Neural progenitor cell (in vitro differentiated cells): ENCODE results near the gene CELSR3. TPM values are rescaled to one million over a fixed set of nuclear protein-coding genes. Genes with fewer than 3 reads are reported as not detected.

Experiments used
- DNase-seq: peaks from one replicate; pipeline ENCODE4 v3.0.0-alpha.2; 2016; ENCODE audit warnings: low spot score
- H2AFZ ChIP-seq: fragments of 200-600 bp; sonication (generic); replicated peaks from 2 replicates; pipeline ENCODE4 v1.6.1; 2016; ENCODE audit warnings: antibody characterized with exemption
- H3F3A ChIP-seq: fragments of 200-600 bp; sonication (generic); 2 replicates; pipeline ENCODE4 v1.6.1; 2016; ENCODE audit warnings: antibody characterized with exemption, low read depth
- H3K27ac ChIP-seq: fragments of 200-600 bp; sonication (generic); 2 replicates; pipeline ENCODE4 v1.5.1; 2016; ENCODE audit warnings: mild to moderate bottlenecking
- H3K27me3 ChIP-seq: fragments of 200-600 bp; sonication (generic); 2 replicates; pipeline ENCODE4 v1.6.1; 2016; ENCODE audit warnings: mild to moderate bottlenecking, moderate library complexity
- H3K36me3 ChIP-seq: fragments of 200-600 bp; sonication (generic); 2 replicates; pipeline ENCODE4 v1.5.1; 2016
- H3K4me1 ChIP-seq: fragments of 200-600 bp; sonication (generic); 2 replicates; pipeline ENCODE4 v1.6.1; 2016; ENCODE audit warnings: mixed run types
- H3K4me2 ChIP-seq: fragments of 200-600 bp; sonication (generic); 2 replicates; pipeline ENCODE4 v1.6.1; 2016
- H3K4me3 ChIP-seq: fragments of 200-600 bp; sonication (generic); 2 replicates; pipeline ENCODE4 v1.5.1; 2016
- H3K79me2 ChIP-seq: fragments of 200-600 bp; sonication (generic); 2 replicates; pipeline ENCODE4 v1.6.1; 2016; ENCODE audit warnings: low read depth
- H3K9ac ChIP-seq: fragments of 200-600 bp; sonication (generic); 2 replicates; pipeline ENCODE4 v1.6.1; 2016
- H3K9me3 ChIP-seq: fragments of 200-600 bp; sonication (generic); 2 replicates; pipeline ENCODE4 v1.5.1; 2016; ENCODE audit warnings: low read depth
- H4K20me1 ChIP-seq: fragments of 200-600 bp; sonication (generic); 2 replicates; pipeline ENCODE4 v1.6.1; 2016; ENCODE audit warnings: low read depth
- H3K27ac Mint-ChIP-seq: 3 replicates; pipeline ENCODE4 v1.8.0; 2021; ENCODE audit warnings: mixed read lengths
- H3K27me3 Mint-ChIP-seq: 2 replicates; pipeline ENCODE4 v1.8.0; 2022; ENCODE audit warnings: low read depth, mild to moderate bottlenecking, inconsistent platforms, moderate library complexity, mixed read lengths; ENCODE audit not compliant: insufficient read depth
- H3K36me3 Mint-ChIP-seq: 3 replicates; pipeline ENCODE4 v1.8.0; 2021; ENCODE audit warnings: mixed read lengths
- H3K4me1 Mint-ChIP-seq: 3 replicates; pipeline ENCODE4 v1.8.0; 2021; ENCODE audit warnings: mixed read lengths
- H3K4me3 Mint-ChIP-seq: 3 replicates; pipeline ENCODE4 v1.8.0; 2021; ENCODE audit warnings: mild to moderate bottlenecking, moderate library complexity, mixed read lengths
- H3K9me3 Mint-ChIP-seq: 3 replicates; pipeline ENCODE4 v1.8.0; 2020; ENCODE audit warnings: mixed read lengths
- EZH2 ChIP-seq: fragments of 200-600 bp; sonication (generic); IDR thresholded peaks from 2 replicates; pipeline ENCODE4 v1.6.1; 2017; ENCODE audit warnings: antibody characterized with exemption, mild to moderate bottlenecking, moderate library complexity
- EZH2phosphoT487 ChIP-seq: fragments of 200-600 bp; sonication (generic); IDR thresholded peaks from 2 replicates; pipeline ENCODE4 v1.6.1; 2017; ENCODE audit warnings: antibody characterized with exemption
- total RNA-seq: library from RNA; depleted of rRNA; stranded (reverse); fragments of >200 nt; gene quantifications from 2 replicates; pipeline ENCODE4 v1.2.3, GENCODE V29; 2015; ENCODE audit warnings: low replicate concordance
- TF ChIP-seq, protein P1 (sequence below): fragments of 200-600 bp; sonication (generic); IDR thresholded peaks from 2 replicates; pipeline ENCODE4 v1.5.1; 2017; ENCODE audit warnings: antibody characterized with exemption, mild to moderate bottlenecking

Gene CELSR3
- total RNA-seq, 1 donor from 2014 or later = 9.9 TPM

- no peaks in the 10 kb centered on the region for H4K20me1 ChIP-seq
- H3K4me1 Mint-ChIP-seq = peaks cover 13% of the 10 kb centered on the region
- H3K36me3 Mint-ChIP-seq = peaks cover 12% of the 10 kb centered on the region
- H3K9me3 ChIP-seq = no peaks in the 10 kb centered on the region
- H3K4me3 ChIP-seq = no peak within 1 kb of the TSS
- H2AFZ ChIP-seq = no peak within 1 kb of the TSS
- no peaks in the 10 kb centered on the region for H3K27me3 ChIP-seq
- H3F3A ChIP-seq = no peaks in the 10 kb centered on the region
- no peak for DNase-seq
- H3K27ac Mint-ChIP-seq = peak within 1 kb of the TSS; percentile 83
- H3K27ac ChIP-seq = no peak within 1 kb of the TSS
- H3K27me3 Mint-ChIP-seq = peaks cover 11% of the 10 kb centered on the region
- no peak within 1 kb of the TSS for H3K9ac ChIP-seq
- H3K4me3 Mint-ChIP-seq = peak within 1 kb of the TSS; percentile 19
- no peaks in the 10 kb centered on the region for H3K79me2 ChIP-seq
- TF ChIP-seq, protein P1, sequence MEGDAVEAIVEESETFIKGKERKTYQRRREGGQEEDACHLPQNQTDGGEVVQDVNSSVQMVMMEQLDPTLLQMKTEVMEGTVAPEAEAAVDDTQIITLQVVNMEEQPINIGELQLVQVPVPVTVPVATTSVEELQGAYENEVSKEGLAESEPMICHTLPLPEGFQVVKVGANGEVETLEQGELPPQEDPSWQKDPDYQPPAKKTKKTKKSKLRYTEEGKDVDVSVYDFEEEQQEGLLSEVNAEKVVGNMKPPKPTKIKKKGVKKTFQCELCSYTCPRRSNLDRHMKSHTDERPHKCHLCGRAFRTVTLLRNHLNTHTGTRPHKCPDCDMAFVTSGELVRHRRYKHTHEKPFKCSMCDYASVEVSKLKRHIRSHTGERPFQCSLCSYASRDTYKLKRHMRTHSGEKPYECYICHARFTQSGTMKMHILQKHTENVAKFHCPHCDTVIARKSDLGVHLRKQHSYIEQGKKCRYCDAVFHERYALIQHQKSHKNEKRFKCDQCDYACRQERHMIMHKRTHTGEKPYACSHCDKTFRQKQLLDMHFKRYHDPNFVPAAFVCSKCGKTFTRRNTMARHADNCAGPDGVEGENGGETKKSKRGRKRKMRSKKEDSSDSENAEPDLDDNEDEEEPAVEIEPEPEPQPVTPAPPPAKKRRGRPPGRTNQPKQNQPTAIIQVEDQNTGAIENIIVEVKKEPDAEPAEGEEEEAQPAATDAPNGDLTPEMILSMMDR = no peak
- TF ChIP-seq EZH2 = no peak
- TF ChIP-seq EZH2phosphoT487 = no peak
- no peaks in the 10 kb centered on the region for H3K4me1 ChIP-seq
- no peaks in the 10 kb centered on the region for H3K9me3 Mint-ChIP-seq
- peak within 1 kb of the TSS; percentile 52 for H3K4me2 ChIP-seq
- no peaks in the 10 kb centered on the region for H3K36me3 ChIP-seq
Observed at GRCh38 chr3:48595075-48595525, 67.6 kb downstream of the CELSR3 start, which contains the start of gene COL7A1. COL7A1 (minus strand) TSS chr3:48595329; CDS start chr3:48595159, 170 bp downstream.

GRCh38 chr3:48594417-48595049 is 68.2 kb downstream of the CELSR3 start:
- no peaks in the 10 kb centered on the region for H3F3A ChIP-seq
- TF ChIP-seq, protein P1 = no peak
- TF ChIP-seq EZH2 (no peak), EZH2phosphoT487 (no peak)
- H3K4me1 ChIP-seq = no peaks in the 10 kb centered on the region
- no peaks in the 10 kb centered on the region for H4K20me1 ChIP-seq
- H3K4me1 Mint-ChIP-seq = peaks cover 13% of the 10 kb centered on the region
- no peaks in the 10 kb centered on the region for H3K9me3 Mint-ChIP-seq
- H3K27me3 ChIP-seq = no peaks in the 10 kb centered on the region
- H3K36me3 Mint-ChIP-seq = peaks cover 11% of the 10 kb centered on the region
- H3K4me2 ChIP-seq = peak overlapping the region; percentile 52
- no peak overlapping the region for H3K9ac ChIP-seq
- H3K4me3 ChIP-seq = no peak overlapping the region
- H3K27ac Mint-ChIP-seq = no peak overlapping the region
- H3K79me2 ChIP-seq = no peaks in the 10 kb centered on the region
- no peak overlapping the region for H3K4me3 Mint-ChIP-seq
- no peaks in the 10 kb centered on the region for H3K9me3 ChIP-seq
- no peak overlapping the region for H3K27ac ChIP-seq
- H3K36me3 ChIP-seq = no peaks in the 10 kb centered on the region
- H2AFZ ChIP-seq = no peak overlapping the region
- H3K27me3 Mint-ChIP-seq = peaks cover 11% of the 10 kb centered on the region
- DNase-seq = peak; percentile 18

GRCh38 chr3:48593337-48593736 is 69.3 kb downstream of the CELSR3 start:
- H2AFZ ChIP-seq = no peak overlapping the region
- no peaks in the 10 kb centered on the region for H4K20me1 ChIP-seq
- TF ChIP-seq EZH2 (no peak), EZH2phosphoT487 (no peak)
- TF ChIP-seq, protein P1 = no peak
- no peaks in the 10 kb centered on the region for H3K36me3 ChIP-seq
- Mint-ChIP-seq H3K9me3 (no peaks in the 10 kb centered on the region), H3K4me3 (no peak overlapping the region), H3K36me3 (peaks cover 8% of the 10 kb centered on the region), H3K4me1 (peaks cover 13% of the 10 kb centered on the region), H3K27me3 (peaks cover 11% of the 10 kb centered on the region), H3K27ac (no peak overlapping the region)
- no peaks in the 10 kb centered on the region for H3K27me3 ChIP-seq
- H3K4me1 ChIP-seq = no peaks in the 10 kb centered on the region
- H3K9me3 ChIP-seq = no peaks in the 10 kb centered on the region
- H3F3A ChIP-seq = no peaks in the 10 kb centered on the region
- no peaks in the 10 kb centered on the region for H3K79me2 ChIP-seq
- H3K9ac ChIP-seq = no peak overlapping the region
- H3K27ac ChIP-seq = no peak overlapping the region
- DNase-seq = no peak
- no peak overlapping the region for H3K4me3 ChIP-seq
- no peak overlapping the region for H3K4me2 ChIP-seq
